K562 (cell line): ENCODE data around the gene CHAF1A. TPM values are rescaled to one million over a fixed set of nuclear protein-coding genes. Genes with fewer than 3 reads are reported as not detected.

Source experiments
- COPS2 ChIP-seq: fragments of 450-650 bp; conservative IDR thresholded peaks from 2 replicates; pipeline ENCODE4 v1.6.1; 2016; ENCODE audit warnings: mild to moderate bottlenecking, moderate library complexity
- CREBBP ChIP-seq: IDR thresholded peaks from one replicate; pipeline ENCODE4 v1.6.1; 2012; ENCODE audit warnings: low read depth, mild to moderate bottlenecking, control low read depth, inconsistent platforms, low read length
- DDX20 ChIP-seq: fragments of 450-650 bp; IDR thresholded peaks from 2 replicates; pipeline ENCODE4 v1.6.1; 2016; ENCODE audit warnings: missing genetic modification characterization, low read depth, mild to moderate bottlenecking, missing compliant biosample characterization, moderate library complexity
- HNRNPLL ChIP-seq: fragments of 200-400 bp; formaldehyde crosslinking; IDR thresholded peaks from 2 replicates; pipeline ENCODE4 v1.6.1; 2017; ENCODE audit warnings: low read length, low read depth, mild to moderate bottlenecking; ENCODE audit not compliant: poor library complexity, severe bottlenecking
- JUN ChIP-seq, 2 experiments: sonication (generic) in 1 of 2; formaldehyde crosslinking in 1 of 2; IDR thresholded peaks; 2 replicates each; pipeline versions ENCODE4 v1.6.1 to v1.8.0; 2012 to 2022; ENCODE audit warnings: borderline replicate concordance in 2 of 2, mild to moderate bottlenecking in 2 of 2, improper control_type of control experiment in 1 of 2, low read depth in 1 of 2, low read length in 1 of 2, missing genetic modification reagents in 1 of 2
- MAX ChIP-seq: sonication (generic); formaldehyde crosslinking; IDR thresholded peaks from 2 replicates; pipeline ENCODE4 v1.9.0; 2022; ENCODE audit warnings: mild to moderate bottlenecking, missing genetic modification reagents
- PHF8 ChIP-seq: fragments of 200-600 bp; sonication (generic); IDR thresholded peaks from 2 replicates; pipeline ENCODE4 v1.6.1; 2012; ENCODE audit warnings: mixed run types, mild to moderate bottlenecking, inconsistent platforms, low read length, moderate library complexity, borderline replicate concordance
- POLR2B ChIP-seq: fragments of 450-650 bp; IDR thresholded peaks from 2 replicates; pipeline ENCODE4 v1.6.1; 2018; ENCODE audit warnings: low read depth; ENCODE audit not compliant: partially characterized antibody
- PRPF4 ChIP-seq: fragments of 200-400 bp; formaldehyde crosslinking; IDR thresholded peaks from one replicate; pipeline ENCODE4 v1.6.1; 2017; ENCODE audit warnings: low read length, low read depth, mild to moderate bottlenecking; ENCODE audit not compliant: insufficient read depth, poor library complexity, severe bottlenecking
- RBFOX2 ChIP-seq: fragments of 200-400 bp; formaldehyde crosslinking; IDR thresholded peaks from 2 replicates; pipeline ENCODE4 v1.6.1; 2017; ENCODE audit warnings: low read depth, mild to moderate bottlenecking, low read length, moderate library complexity
- REST ChIP-seq, 2 experiments: fragments of 450-650 bp; formaldehyde crosslinking in 1 of 2; IDR thresholded peaks; 2 replicates each; pipeline versions ENCODE4 v1.4.0 to v1.6.1; 2014 to 2020; ENCODE audit warnings: mild to moderate bottlenecking in 2 of 2, borderline replicate concordance in 1 of 2, low read depth in 1 of 2
- SPI1 ChIP-seq: IDR thresholded peaks from 2 replicates; pipeline ENCODE4 v1.6.1; 2011; ENCODE audit warnings: low read depth, low read length, control low read depth, borderline replicate concordance
- ZFP30 ChIP-seq: fragments of 250-450 bp; sonication (Bioruptor Pico); IDR thresholded peaks from 2 replicates; pipeline ENCODE4 v1.8.0; 2022; ENCODE audit warnings: moderate library complexity, mild to moderate bottlenecking, inconsistent platforms, borderline replicate concordance
- ZHX1 ChIP-seq: fragments of 150-350 bp; conservative IDR thresholded peaks from 2 replicates; pipeline ENCODE4 v1.6.1; 2014; ENCODE audit warnings: low read length
- polyA plus RNA-seq, 8 experiments: library from polyadenylated mRNA; depleted of rRNA in 4 of 8; stranded (reverse) in 5 of 8; unstranded in 3 of 8; fragments of >200 nt; fragmentation: Nextera tagmentation in 2 of 8; fragmentation: Illumina TruSeq in 1 of 8; extraction: Ambion mirVana in 2 of 8; extraction: Trizol in 1 of 8; gene quantifications; 2 replicates each; pipeline versions ENCODE4 v1.2.1 to v1.2.3, GENCODE V29; 2011 to 2014; ENCODE audit warnings: inconsistent platforms in 1 of 8, missing spikeins in 1 of 8
- total RNA-seq, 7 experiments: library from RNA; depleted of rRNA in 6 of 7; stranded (reverse); fragments of >200 nt in 6 of 7; fragmentation: Illumina TruSeq in 2 of 7; extraction: Trizol in 2 of 7; gene quantifications; 2 replicates each; pipeline versions ENCODE4 v1.2.1 to v1.2.3, GENCODE V29; 2011 to 2021; ENCODE audit warnings: low replicate concordance in 1 of 7

Gene CHAF1A
- total and polyA plus RNA-seq, 9 of the 15 experiments (the other 6 are each of a cell fraction or from before 2014, with no cell fraction given) = 1.6 to 86.9 (median 45.2) TPM

GRCh38 chr19:4471403-4472173, 69.1 kb downstream of the CHAF1A start (continued):
- TF ChIP-seq REST (IDR thresholded peaks at IDR 0.05; ENCODE audit: borderline replicate concordance) (peak; percentile 94), REST (CRISPR knock-in tag; IDR thresholded peaks at IDR 0.05; ENCODE audit: low read depth) (no peak), PRPF4 (no peak), POLR2B (peak; percentile 59), JUN (IDR thresholded peaks at IDR 0.05; ENCODE audit: borderline replicate concordance, low read depth, low read length) (no peak; the same call in 1 of the 2 replicates), JUN (CRISPR knock-in tag; IDR thresholded peaks at IDR 0.05; ENCODE audit: borderline replicate concordance) (no peak), MAX (peak; percentile 82), COPS2 (no peak), SPI1 (no peak), RBFOX2 (peak; percentile 52), ZHX1 (no peak), CREBBP (no peak), DDX20 (tag) (no peak), PHF8 (peak; percentile 67), HNRNPLL (peak; percentile 29), ZFP30 (CRISPR knock-in tag) (no peak)
